ENCODE measurements around the gene TMEM50B. TPM values are rescaled to one million over a fixed set of nuclear protein-coding genes. Genes with fewer than 3 reads are reported as not detected.
"Not testable (repeated sequence)": the region's sequence is repeated elsewhere in the genome, so short reads cannot be mapped to it uniquely, and the experiment has no call there.

TMEM50B gene
- total RNA-seq, 1 experiment from 2014 or later = 8.5 TPM

DNA sequence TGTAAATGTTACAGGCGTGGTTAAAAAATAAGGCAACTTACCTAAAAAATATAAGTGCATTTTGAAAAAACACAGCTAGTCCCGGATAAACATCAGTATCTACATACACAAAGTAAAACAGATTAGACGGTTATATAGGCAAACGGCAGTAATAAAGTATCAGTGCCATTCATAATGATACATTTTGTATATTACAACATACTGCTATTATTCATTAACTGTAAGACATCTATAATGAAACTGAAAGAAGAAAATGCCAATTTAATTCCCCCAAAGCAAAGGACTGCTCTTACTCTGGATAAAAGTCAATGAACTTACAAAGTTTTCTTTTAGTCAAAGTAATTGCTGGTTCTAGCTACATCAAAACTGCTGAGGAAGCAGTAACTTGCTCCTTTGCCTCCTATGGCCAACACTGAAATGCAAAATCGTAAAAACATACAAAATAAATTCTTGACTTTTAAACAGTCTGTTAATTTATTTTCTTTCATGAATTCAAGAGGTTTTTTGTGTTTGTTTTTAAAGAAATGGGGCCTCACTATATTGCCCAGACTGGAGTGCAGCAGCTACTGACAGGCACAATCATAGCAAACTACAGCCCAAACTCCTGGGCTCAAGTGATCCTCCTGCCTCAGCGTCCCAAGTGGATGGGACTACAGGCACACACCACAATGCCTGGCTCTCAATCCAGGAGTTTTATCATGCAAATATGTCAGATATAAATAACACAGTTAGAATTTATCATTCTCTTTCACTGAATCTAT, 23.9 kb downstream of the TMEM50B start:
- no peak for DNase-seq
- Histone ChIP-seq H3K4me3 (ENCODE audit: insufficient read depth, low read depth, low read length) (no peak overlapping the region), H3K36me3 (replicated peaks; ENCODE audit: control insufficient read depth, insufficient read depth, low read length) (peaks cover 2% of the 10 kb centered on the region), H3K27me3 (ENCODE audit: control insufficient read depth, insufficient read depth, low read length) (no peaks in the 10 kb centered on the region)

DNA sequence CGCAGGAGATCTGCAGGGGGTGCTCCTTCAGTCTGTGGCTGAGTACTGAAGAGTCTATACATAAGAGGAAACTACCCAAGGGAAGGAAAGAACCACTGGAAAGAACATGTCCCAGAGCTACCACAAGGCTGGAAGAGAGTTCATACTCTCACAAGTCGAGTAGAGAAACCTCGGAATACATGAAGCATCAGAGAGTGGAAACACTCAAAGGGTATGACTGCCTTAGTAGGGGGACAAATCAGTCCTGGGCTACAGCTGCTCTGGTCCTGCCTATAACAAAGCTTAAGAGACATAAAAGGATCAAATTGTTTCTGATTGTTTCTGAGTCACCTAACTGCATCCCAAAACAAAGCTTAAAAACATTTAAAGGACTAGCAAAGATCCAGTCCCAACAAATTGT, 27.4 kb downstream of the TMEM50B start:
- no peak for DNase-seq
- Histone ChIP-seq H3K4me3 (ENCODE audit: insufficient read depth, low read depth, low read length) (no peak overlapping the region), H3K36me3 (replicated peaks; ENCODE audit: control insufficient read depth, insufficient read depth, low read length) (no peaks in the 10 kb centered on the region), H3K27me3 (ENCODE audit: control insufficient read depth, insufficient read depth, low read length) (no peaks in the 10 kb centered on the region)

DNA sequence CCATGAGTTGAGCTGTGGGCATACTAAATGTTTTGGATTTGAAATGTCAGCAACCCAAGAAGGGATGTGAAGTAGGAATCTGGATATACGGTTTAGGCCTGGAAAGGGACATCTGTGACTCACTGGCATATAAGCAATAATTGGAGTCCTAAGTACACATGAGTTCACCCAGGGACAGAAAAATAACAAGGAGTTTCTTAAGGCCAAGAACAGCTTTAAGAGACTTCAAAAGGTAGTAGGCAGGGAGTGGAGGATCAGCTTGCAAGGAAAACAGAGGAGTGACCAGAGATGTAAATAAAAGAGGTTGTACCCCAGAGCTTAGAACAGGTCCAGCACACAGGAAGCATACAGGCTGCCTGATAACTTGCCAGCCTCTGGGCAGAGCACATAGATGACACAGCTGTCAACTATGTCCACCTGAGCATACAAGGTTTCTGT, 28.1 kb downstream of the TMEM50B start:
- Histone ChIP-seq H3K4me3 (ENCODE audit: insufficient read depth, low read depth, low read length) (no peak overlapping the region), H3K27me3 (ENCODE audit: control insufficient read depth, insufficient read depth, low read length) (no peaks in the 10 kb centered on the region), H3K36me3 (replicated peaks; ENCODE audit: control insufficient read depth, insufficient read depth, low read length) (no peaks in the 10 kb centered on the region)
- no peak for DNase-seq

DNA sequence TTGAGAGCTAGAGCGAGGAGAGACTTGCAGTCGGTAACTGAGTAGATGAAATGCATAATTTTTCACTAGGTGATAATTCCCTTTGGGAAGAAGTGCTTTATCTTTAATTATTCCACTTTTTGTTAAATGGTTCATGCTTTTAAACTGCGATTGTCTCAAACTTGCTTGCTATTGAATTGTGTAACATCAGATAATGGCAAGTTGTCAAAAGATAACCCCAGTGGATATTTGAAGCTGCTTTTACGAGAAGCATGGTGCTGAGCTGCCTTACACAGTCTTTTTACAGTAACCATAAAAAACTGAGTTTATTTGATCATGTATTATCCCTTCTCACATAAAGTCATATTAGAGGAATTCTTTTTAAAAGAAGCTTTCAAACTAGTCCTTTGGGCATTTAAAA, 30.2 kb downstream of the TMEM50B start:
- DNase-seq = no peak
- Histone ChIP-seq H3K4me3 (ENCODE audit: insufficient read depth, low read depth, low read length) (no peak overlapping the region), H3K36me3 (replicated peaks; ENCODE audit: control insufficient read depth, insufficient read depth, low read length) (no peaks in the 10 kb centered on the region), H3K27me3 (ENCODE audit: control insufficient read depth, insufficient read depth, low read length) (no peaks in the 10 kb centered on the region)

DNA sequence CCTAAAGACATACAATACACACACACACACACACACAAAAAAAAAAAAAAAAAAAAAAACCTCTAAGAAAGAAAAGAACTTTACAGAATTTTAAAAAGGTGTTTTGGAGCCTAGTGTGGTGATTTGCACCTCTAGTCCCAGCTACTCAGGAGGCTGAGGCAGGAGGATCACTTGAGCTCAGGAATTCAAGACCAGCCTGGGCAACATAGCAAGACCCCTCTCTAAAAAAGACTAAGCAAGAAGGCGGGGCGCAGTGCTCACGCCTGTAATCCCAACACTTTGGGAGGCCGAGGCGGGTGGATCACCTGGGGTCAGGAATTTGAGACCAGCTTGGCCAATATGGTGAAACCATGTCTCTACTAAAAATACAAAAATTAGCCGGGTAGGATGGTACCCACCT, 33.2 kb downstream of the TMEM50B start:
- not testable (repeated sequence) for DNase-seq; H3K4me3 ChIP-seq (ENCODE audit: insufficient read depth, low read depth, low read length); H3K27me3 ChIP-seq (ENCODE audit: control insufficient read depth, insufficient read depth, low read length); H3K36me3 ChIP-seq (replicated peaks; ENCODE audit: control insufficient read depth, insufficient read depth, low read length)

DNA sequence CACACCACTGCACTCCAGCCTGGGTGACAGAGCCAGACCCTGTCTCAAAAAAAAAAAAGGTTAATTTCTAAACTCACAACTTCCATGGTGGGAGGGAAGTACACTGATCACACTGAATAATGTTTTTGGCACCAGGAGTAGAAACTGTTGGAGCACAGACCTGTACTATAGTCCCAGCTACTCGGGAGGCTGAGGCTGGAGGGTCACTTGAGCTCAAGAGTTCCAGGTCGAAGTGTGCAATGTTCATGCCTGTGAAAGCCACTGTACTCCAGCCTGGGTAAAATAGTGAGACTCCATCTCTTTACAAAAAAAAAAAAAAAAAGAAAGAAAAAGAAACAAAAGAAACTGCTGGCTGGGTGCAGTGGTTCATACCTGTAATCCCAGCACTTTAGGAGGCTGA, 35.3 kb downstream of the TMEM50B start:
- Histone ChIP-seq H3K4me3 (ENCODE audit: insufficient read depth, low read depth, low read length) (no peak overlapping the region), H3K27me3 (ENCODE audit: control insufficient read depth, insufficient read depth, low read length) (no peaks in the 10 kb centered on the region), H3K36me3 (replicated peaks; ENCODE audit: control insufficient read depth, insufficient read depth, low read length) (no peaks in the 10 kb centered on the region)
- DNase-seq = no peak

DNA sequence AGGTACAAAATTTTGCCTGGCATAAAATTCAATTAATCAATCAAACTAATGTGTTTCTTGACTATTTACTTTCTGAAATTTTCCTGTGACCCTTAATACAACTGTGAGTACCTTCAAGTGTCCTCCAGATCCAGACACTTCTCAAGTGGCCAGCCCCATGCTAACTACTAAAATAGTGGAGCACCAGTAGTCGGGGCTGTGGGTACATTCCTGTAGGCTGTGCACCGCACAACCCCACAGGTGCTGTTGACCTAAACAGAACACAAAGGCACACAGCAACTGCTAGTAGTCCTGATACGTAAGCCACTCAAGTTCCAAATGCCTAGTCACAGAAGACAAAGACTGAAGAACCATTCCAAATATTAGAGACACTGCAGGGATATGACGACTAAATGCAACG, 36.6 kb downstream of the TMEM50B start:
- no peak for DNase-seq
- Histone ChIP-seq H3K27me3 (ENCODE audit: control insufficient read depth, insufficient read depth, low read length) (no peaks in the 10 kb centered on the region), H3K4me3 (ENCODE audit: insufficient read depth, low read depth, low read length) (no peak overlapping the region), H3K36me3 (replicated peaks; ENCODE audit: control insufficient read depth, insufficient read depth, low read length) (peaks cover 2% of the 10 kb centered on the region)

DNA sequence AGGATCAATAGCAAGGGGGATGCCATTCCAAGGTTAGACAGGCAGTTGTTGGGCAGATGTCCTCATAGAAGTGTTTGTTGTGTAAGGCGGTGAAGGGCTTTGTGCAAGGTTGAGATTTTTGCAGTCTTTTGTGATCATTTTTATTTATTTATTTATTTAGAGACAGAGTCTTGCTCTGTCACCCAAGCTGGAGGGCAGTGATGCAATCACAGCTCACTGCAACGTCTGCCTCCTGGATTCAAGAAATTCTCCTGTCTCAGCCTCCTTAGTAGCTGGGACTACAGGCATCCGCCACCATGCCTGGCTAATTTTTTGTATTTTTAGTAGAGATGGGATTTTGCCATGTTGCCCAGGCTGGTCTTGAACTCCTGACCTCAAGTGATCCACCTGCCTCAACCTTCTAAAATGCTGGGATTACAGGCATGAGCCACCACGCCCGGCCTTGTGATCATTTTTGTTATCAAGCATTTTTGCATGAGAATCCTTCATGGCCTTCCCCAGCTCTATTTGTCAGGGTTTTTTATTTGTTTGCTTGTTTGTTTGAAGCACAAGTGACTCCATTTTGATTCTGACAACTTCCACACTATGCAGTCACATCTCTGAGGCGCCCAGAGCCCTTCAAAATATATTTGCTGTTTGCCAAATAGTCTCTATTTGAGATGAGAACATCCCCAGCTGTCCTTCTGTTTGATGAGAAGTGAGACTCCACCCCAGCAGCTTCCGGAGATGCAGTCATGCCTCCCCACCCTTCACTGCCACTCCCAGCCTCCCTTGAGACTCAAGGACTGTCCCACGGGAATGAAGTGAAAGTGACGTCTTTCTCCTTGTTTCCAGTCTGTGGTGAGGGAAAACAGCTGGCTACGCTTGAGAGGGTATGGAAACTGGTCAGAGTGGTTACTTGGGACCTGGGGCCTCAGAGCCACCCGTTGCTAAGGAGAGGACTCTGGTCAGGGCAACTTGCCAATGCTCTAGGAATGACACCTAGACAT, 38.0 kb downstream of the TMEM50B start:
- Histone ChIP-seq H3K27me3 (ENCODE audit: control insufficient read depth, insufficient read depth, low read length) (no peaks in the 10 kb centered on the region), H3K4me3 (ENCODE audit: insufficient read depth, low read depth, low read length) (no peak overlapping the region), H3K36me3 (replicated peaks; ENCODE audit: control insufficient read depth, insufficient read depth, low read length) (peaks cover 7% of the 10 kb centered on the region)
- DNase-seq = no peak

DNA sequence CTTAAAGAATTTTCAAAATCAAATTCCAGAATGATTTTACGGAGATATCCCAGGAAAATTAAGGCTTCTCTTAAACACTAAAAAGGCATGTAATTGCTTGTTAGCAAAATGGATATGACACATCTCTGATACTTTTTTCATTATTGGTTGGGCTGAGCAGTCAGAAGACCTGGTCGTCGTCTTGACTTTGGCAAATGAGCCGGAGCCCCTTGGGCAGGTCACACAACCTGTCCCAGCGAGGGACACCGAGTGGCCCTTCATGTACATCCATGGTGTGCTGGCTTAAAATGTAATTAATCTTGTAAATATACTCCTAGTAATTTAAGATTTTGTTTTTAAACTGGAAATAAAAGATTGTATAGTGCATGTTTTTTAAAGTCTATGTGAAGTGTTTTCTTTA, 42.6 kb downstream of the TMEM50B start:
- no peak for DNase-seq
- Histone ChIP-seq H3K27me3 (ENCODE audit: control insufficient read depth, insufficient read depth, low read length) (no peaks in the 10 kb centered on the region), H3K36me3 (replicated peaks; ENCODE audit: control insufficient read depth, insufficient read depth, low read length) (peaks cover 29% of the 10 kb centered on the region), H3K4me3 (ENCODE audit: insufficient read depth, low read depth, low read length) (no peak overlapping the region)

DNA sequence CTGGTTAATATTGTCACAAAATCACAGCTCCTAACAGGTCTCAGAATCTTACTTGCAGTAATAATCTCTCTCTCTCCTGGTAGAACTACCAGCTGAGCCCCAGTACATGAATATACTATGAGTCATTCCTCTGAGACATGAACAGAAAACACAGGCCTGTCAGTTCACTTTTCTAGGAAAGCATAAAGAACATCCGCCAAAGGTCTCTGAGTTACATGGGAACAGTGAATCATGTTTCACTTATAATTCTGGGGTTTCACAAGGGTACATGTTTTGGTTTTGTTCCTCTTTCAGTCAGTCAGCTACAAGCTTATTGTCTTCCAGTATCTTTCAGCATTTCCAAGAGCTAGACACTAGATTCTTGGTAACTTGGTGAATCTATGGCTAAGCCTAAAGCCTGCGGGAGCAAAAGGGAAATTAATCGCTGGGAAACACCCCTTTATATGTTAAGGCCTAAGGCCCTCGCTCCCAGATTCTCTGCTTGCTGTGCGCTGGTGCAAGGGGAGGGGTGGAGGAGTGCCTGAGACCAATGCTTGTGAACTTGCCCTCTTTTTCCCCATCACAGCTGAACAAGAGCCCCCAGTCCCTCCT, 44.9 kb downstream of the TMEM50B start:
- no peak for DNase-seq
- Histone ChIP-seq H3K36me3 (replicated peaks; ENCODE audit: control insufficient read depth, insufficient read depth, low read length) (peaks cover 29% of the 10 kb centered on the region), H3K27me3 (ENCODE audit: control insufficient read depth, insufficient read depth, low read length) (no peaks in the 10 kb centered on the region), H3K4me3 (ENCODE audit: insufficient read depth, low read depth, low read length) (no peak overlapping the region)

DNA sequence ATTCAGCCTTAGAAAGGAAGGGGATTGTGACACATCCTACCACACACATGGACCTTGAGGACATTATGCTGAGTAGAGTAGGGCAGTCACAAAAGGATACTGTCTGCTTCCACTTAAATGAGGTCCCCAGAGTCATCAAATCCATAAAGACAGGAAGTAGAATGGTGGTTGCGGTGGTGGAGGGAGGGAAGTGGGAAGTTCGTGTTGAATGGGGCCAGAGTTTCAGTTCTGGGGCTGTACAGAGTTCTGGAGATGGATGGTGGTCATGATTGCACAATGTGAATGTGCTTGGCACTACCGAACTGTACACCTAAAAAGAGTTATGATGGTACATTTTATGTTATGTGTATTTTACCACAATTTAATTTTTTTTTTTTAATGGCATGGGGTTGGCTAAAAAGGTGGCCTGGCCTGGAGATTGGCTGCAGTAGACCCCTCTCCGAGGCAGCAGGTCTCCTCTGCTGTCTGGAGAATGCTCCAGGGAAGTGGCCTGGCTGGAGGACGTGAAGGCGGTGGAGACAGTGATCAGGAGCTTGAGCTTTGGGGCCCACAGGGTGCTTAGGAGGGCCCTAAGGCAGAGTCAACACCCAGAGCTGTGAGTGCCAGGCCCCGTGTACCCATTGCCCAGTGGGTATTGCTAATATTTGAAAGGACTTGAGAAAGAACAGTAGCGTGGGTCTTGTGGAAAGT, 46.2 kb downstream of the TMEM50B start:
- Histone ChIP-seq H3K36me3 (replicated peaks; ENCODE audit: control insufficient read depth, insufficient read depth, low read length) (peaks cover 34% of the 10 kb centered on the region), H3K4me3 (ENCODE audit: insufficient read depth, low read depth, low read length) (no peak overlapping the region), H3K27me3 (ENCODE audit: control insufficient read depth, insufficient read depth, low read length) (no peaks in the 10 kb centered on the region)
- no peak for DNase-seq

DNA sequence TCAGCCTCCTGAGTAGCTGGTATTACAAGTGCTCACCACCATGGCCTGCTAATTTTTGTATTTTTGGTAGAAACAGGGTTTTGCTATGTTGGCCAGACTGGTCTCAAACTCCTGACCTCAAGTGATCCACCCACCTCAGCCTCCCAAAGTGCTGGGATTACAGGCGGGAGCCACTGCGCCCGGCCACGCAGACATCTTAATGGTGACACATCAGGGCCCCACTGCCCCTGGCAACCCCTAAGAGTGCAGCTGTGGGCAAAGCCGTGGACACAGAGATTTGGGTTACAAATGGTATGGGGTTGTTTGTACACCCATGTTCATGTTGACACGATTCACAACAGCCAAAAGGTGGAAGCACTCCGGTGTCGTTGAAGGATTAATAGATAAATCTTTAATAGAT, 46.8 kb downstream of the TMEM50B start:
- Histone ChIP-seq H3K4me3 (ENCODE audit: insufficient read depth, low read depth, low read length) (no peak overlapping the region), H3K27me3 (ENCODE audit: control insufficient read depth, insufficient read depth, low read length) (no peaks in the 10 kb centered on the region), H3K36me3 (replicated peaks; ENCODE audit: control insufficient read depth, insufficient read depth, low read length) (peaks cover 36% of the 10 kb centered on the region)
- no peak for DNase-seq

DNA sequence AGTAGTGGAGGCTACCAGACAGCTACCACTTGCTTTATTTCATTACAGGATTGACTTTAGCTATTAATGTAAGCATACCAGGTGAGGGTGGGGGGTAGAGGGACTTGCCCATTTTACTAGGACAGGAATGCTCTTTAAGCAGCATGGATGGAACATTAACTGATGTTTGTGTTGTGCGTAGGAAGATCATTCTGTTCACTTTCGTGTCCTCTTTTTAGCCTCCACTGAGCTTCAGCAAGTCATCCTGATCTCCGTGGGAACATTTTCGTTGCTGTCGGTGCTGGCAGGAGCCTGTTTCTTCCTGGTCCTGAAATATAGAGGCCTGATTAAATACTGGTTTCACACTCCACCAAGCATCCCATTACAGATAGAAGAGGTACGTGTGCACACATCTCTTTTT, 47.3 kb downstream of the TMEM50B start:
- Histone ChIP-seq H3K27me3 (ENCODE audit: control insufficient read depth, insufficient read depth, low read length) (no peaks in the 10 kb centered on the region), H3K36me3 (replicated peaks; ENCODE audit: control insufficient read depth, insufficient read depth, low read length) (peaks cover 34% of the 10 kb centered on the region), H3K4me3 (ENCODE audit: insufficient read depth, low read depth, low read length) (no peak overlapping the region)
- no peak for DNase-seq

DNA sequence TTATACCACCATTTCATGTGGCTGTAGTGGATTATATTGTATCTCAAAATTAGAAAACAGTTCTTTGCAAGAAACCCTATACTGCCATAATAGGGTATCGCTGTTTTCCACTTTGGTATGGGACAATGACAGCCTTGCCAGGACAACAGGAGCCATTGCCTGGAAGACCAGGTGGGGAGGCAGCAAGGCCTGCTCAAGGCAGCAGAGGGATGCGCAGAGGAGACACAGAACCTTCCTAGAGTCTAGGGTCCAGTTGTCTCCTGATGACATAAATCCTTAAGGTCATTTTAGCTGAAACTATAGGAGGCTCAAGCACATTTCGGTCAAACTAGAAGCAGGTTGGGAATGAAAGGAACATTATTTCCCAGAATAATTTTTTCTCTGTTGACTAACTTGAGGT, 48.9 kb downstream of the TMEM50B start:
- no peak for DNase-seq
- Histone ChIP-seq H3K27me3 (ENCODE audit: control insufficient read depth, insufficient read depth, low read length) (no peaks in the 10 kb centered on the region), H3K4me3 (ENCODE audit: insufficient read depth, low read depth, low read length) (no peak overlapping the region), H3K36me3 (replicated peaks; ENCODE audit: control insufficient read depth, insufficient read depth, low read length) (peaks cover 30% of the 10 kb centered on the region)
